Ammon's horn (tissue), 1 donor: ENCODE results near the gene CCDC12.

ENCODE experiments used
- DNase-seq: peaks from one replicate; pipeline ENCODE4 v3.0.0-alpha.2; 2016; ENCODE audit warnings: low spot score

Gene CCDC12

GRCh38 chr3:46976326-46977190, at the start of gene CCDC12:
CCDC12 (minus strand) TSS chr3:46976745; CDS start chr3:46976732, 13 bp downstream.
- peak; percentile 99 for DNase-seq

GRCh38 chr3:47024932-47025331, 48.4 kb upstream of the CCDC12 start:
- DNase-seq, result no peak

GRCh38 chr3:47022641-47023071, 46.1 kb upstream of the CCDC12 start:
- no peak for DNase-seq

GRCh38 chr3:47020311-47020710, 43.8 kb upstream of the CCDC12 start:
- DNase-seq, result no peak

GRCh38 chr3:47019201-47019600, 42.7 kb upstream of the CCDC12 start:
- no peak for DNase-seq

- DNase-seq, result no peak
Observed at GRCh38 chr3:47018269-47018611, 41.7 kb upstream of the CCDC12 start.

- no peak for DNase-seq
Observed at GRCh38 chr3:47017504-47018268, 41.1 kb upstream of the CCDC12 start.

GRCh38 chr3:47016934-47017435, 40.4 kb upstream of the CCDC12 start:
- DNase-seq, result no peak

- DNase-seq, result no peak
Observed at GRCh38 chr3:47016086-47016933, 39.8 kb upstream of the CCDC12 start.

- DNase-seq, result no peak
Observed at GRCh38 chr3:47015151-47015550, 38.6 kb upstream of the CCDC12 start.

- DNase-seq, result no peak
Observed at GRCh38 chr3:47014036-47014435, 37.5 kb upstream of the CCDC12 start.

GRCh38 chr3:47013231-47013630, 36.7 kb upstream of the CCDC12 start:
- DNase-seq, result no peak

- DNase-seq, result no peak
Observed at GRCh38 chr3:47012342-47013230, 36.0 kb upstream of the CCDC12 start.

GRCh38 chr3:47011371-47011770, 34.8 kb upstream of the CCDC12 start:
- DNase-seq, result no peak

GRCh38 chr3:47010910-47011309, 34.4 kb upstream of the CCDC12 start:
- no peak for DNase-seq

GRCh38 chr3:47010111-47010712, 33.7 kb upstream of the CCDC12 start:
- DNase-seq, result no peak

GRCh38 chr3:47009225-47010110, 32.9 kb upstream of the CCDC12 start:
- DNase-seq, result peak; percentile 91

- DNase-seq, result no peak
Observed at GRCh38 chr3:47008851-47009224, 32.3 kb upstream of the CCDC12 start.

GRCh38 chr3:47008234-47008796, 31.8 kb upstream of the CCDC12 start:
- no peak for DNase-seq
